B cell (primary cell): ENCODE measurements around the gene SSC4D. TPM values are rescaled to one million over a fixed set of nuclear protein-coding genes. Genes with fewer than 3 reads are reported as not detected.
A peak's percentile ranks its signal among the peaks of the same experiment; 100 is the strongest.

ENCODE experiments used
- ATAC-seq: fragments of 200-7000 bp; cut with Tn5 transposase; one replicate; pipeline ENCODE4 v1.10.0; 2021; ENCODE audit warnings: low read depth, mild to moderate bottlenecking, moderate number of reproducible peaks, moderate library complexity
- CTCF ChIA-PET: fragments of 350-600 bp; sonication (Branson Sonifier 250); formaldehyde crosslinking; loops from one replicate; lab custom pipeline; 2021; ENCODE audit warnings: antibody characterized with exemption, inconsistent platforms; lab: Charles Lee
- POLR2A ChIA-PET: fragments of 350-600 bp; sonication (Branson Sonifier 250); formaldehyde crosslinking; loops from one replicate; lab custom pipeline; 2021; ENCODE audit warnings: antibody characterized with exemption; lab: Charles Lee
- DNase-seq: peaks from one replicate; pipeline ENCODE4 v3.0.0; 2013
- H2AFZ ChIP-seq: 2 replicates; pipeline ENCODE4 v1.6.1; 2012; ENCODE audit warnings: mild to moderate bottlenecking, low read depth, low read length; ENCODE audit not compliant: insufficient read depth, poor library complexity, severe bottlenecking
- H3K27ac ChIP-seq, 2 donors: 1 replicate in 1 of 2; 2 replicates in 1 of 2; pipeline ENCODE4 v1.5.1; 2012 to 2013; ENCODE audit warnings: low read length in 2 of 2, mild to moderate bottlenecking in 2 of 2, moderate library complexity in 1 of 2
- H3K27me3 ChIP-seq, 4 experiments: fragments of 200-600 bp in 1 of 4; sonication (generic) in 1 of 4; replicated peaks in 1 of 4; 1 replicate in 2 of 4; 2 replicates in 2 of 4; pipeline versions ENCODE4 v1.6.1 to v1.7.0; 2013 to 2016; ENCODE audit warnings: low read length in 3 of 4, mild to moderate bottlenecking in 2 of 4, mixed read lengths in 1 of 4, moderate library complexity in 1 of 4; ENCODE audit not compliant: insufficient read depth in 4 of 4, control insufficient read depth in 3 of 4; ENCODE audit errors: control extremely low read depth in 1 of 4
- H3K36me3 ChIP-seq, 2 experiments: replicated peaks in 1 of 2; 1 replicate in 1 of 2; 2 replicates in 1 of 2; pipeline versions ENCODE4 v1.6.1 to v1.7.1; 2013; ENCODE audit warnings: low read length in 1 of 2; ENCODE audit not compliant: insufficient read depth in 2 of 2, control insufficient read depth in 1 of 2; ENCODE audit errors: control extremely low read depth in 1 of 2, extremely low read depth in 1 of 2
- H3K4me1 ChIP-seq, 2 donors: fragments of 200-600 bp in 1 of 2; sonication (generic) in 1 of 2; 1 replicate in 1 of 2; 2 replicates in 1 of 2; pipeline versions ENCODE4 v1.5.1 to v1.6.1; 2013 to 2017; ENCODE audit warnings: low read length in 2 of 2; ENCODE audit not compliant: control insufficient read depth in 2 of 2, insufficient read depth in 2 of 2
- H3K4me2 ChIP-seq: replicated peaks from 2 replicates; pipeline ENCODE3; 2012; ENCODE audit warnings: mild to moderate bottlenecking, low read depth, low read length; ENCODE audit not compliant: poor library complexity, severe bottlenecking
- H3K4me3 ChIP-seq, 5 experiments: fragments of 200-600 bp in 1 of 5; sonication (generic) in 1 of 5; 1 replicate in 3 of 5; 2 replicates in 2 of 5; pipeline versions ENCODE4 v1.5.1 to v1.7.0; 2011 to 2016; ENCODE audit warnings: low read length in 4 of 5, mild to moderate bottlenecking in 4 of 5, low read depth in 2 of 5, control low read depth in 1 of 5, moderate library complexity in 1 of 5; ENCODE audit not compliant: insufficient read depth in 1 of 5; ENCODE audit errors: control extremely low read depth in 1 of 5, extremely low read depth in 1 of 5
- H3K79me2 ChIP-seq: fragments of 200-600 bp; sonication (generic); one replicate; pipeline ENCODE4 v1.6.0; 2016; ENCODE audit warnings: low read length; ENCODE audit not compliant: control insufficient read depth, insufficient read depth
- H3K9ac ChIP-seq: fragments of 200-600 bp; sonication (generic); 2 replicates; pipeline ENCODE4 v1.6.1; 2017; ENCODE audit warnings: mild to moderate bottlenecking, low read length, moderate library complexity
- H3K9me3 ChIP-seq, 3 donors: one replicate each; pipeline versions ENCODE4 v1.6.1 to v1.7.1; 2013; ENCODE audit warnings: low read length in 2 of 3; ENCODE audit not compliant: control insufficient read depth in 2 of 3, insufficient read depth in 1 of 3; ENCODE audit errors: control extremely low read depth in 1 of 3
- H4K20me1 ChIP-seq: 2 replicates; pipeline ENCODE4 v1.6.0; 2012; ENCODE audit warnings: mild to moderate bottlenecking, low read length; ENCODE audit not compliant: insufficient read depth, control insufficient read depth, poor library complexity, severe bottlenecking
- H3K27ac Mint-ChIP-seq: one replicate; pipeline ENCODE4 v1.8.0; 2021; ENCODE audit warnings: mixed read lengths
- H3K27me3 Mint-ChIP-seq: one replicate; pipeline ENCODE4 v1.8.0; 2021; ENCODE audit warnings: mixed read lengths
- H3K4me1 Mint-ChIP-seq: one replicate; pipeline ENCODE4 v1.8.0; 2021; ENCODE audit warnings: mixed read lengths
- H3K4me3 Mint-ChIP-seq: one replicate; pipeline ENCODE4 v1.8.0; 2021; ENCODE audit warnings: mixed read lengths
- H3K9me3 Mint-ChIP-seq: one replicate; pipeline ENCODE4 v1.8.0; 2022; ENCODE audit warnings: mixed read lengths; ENCODE audit not compliant: insufficient read depth
- EZH2 ChIP-seq: IDR thresholded peaks from 2 replicates; pipeline ENCODE4 v1.6.1; 2012; ENCODE audit warnings: borderline replicate concordance, low read depth, mild to moderate bottlenecking, moderate library complexity, low read length; ENCODE audit not compliant: insufficient read depth, poor library complexity, severe bottlenecking
- WGBS: methylation state at CpG from one replicate; pipeline ENCODE4 v1.1.5; 2013; ENCODE audit warnings: missing lambda C conversion rate; ENCODE audit not compliant: insufficient coverage; 5-methylcytosine and 5-hydroxymethylcytosine counted together
- intact Hi-C: fragments of 100-400 bp; cut with micrococcal nuclease; formaldehyde crosslinking; loops from one replicate; pipeline ENCODE4 v1.10.0; 2022
- polyA plus RNA-seq: library from polyadenylated mRNA; depleted of rRNA; stranded (reverse); fragments of >200 nt; gene quantifications from 2 replicates; pipeline ENCODE4 v1.2.3, GENCODE V29; 2012
- total RNA-seq, 2 donors: library from RNA; stranded (reverse); fragments of 120-200 nt in 1 of 2; gene quantifications; 1 replicate in 1 of 2; 2 replicates in 1 of 2; pipeline versions ENCODE4 v1.2.3 to v1.2.4, GENCODE V29; 2013 to 2022
- TF ChIP-seq, protein P1 (sequence below): fragments of 200-600 bp; IDR thresholded peaks from one replicate; pipeline ENCODE4 v1.8.0; 2022; ENCODE audit warnings: antibody characterized with exemption, mild to moderate bottlenecking

Gene SSC4D
- total and polyA plus RNA-seq, 2 donors (not counting 1 experiment from before 2014, with no cell fraction given) = 0.16 TPM; not detected in 1

DNA sequence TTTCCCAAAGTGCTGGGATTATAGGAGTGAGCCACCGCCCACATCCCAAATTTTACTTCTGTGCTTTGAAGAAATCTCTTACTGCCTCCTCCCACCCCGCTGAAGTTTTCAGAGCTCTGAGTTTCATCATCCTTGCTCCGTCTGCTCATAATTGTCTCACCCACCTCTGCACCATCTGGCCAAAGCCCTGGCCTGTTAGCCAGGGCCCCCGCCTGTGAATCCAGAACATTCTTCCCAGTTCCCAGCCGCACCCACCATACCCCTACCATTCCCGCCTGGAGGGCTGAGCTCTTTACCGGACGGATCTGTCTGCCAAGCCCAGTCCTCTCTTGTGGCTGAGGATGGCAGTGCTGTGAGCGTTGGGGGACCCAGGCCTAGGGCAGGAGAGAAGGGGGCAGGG, 14.5 kb downstream of the SSC4D start:
- ChIA-PET POLR2A (no interaction called here), CTCF (interaction anchor here (1.1 to 1.2 kb wide), 2 partner anchors 35 to 81 kb away, joined by 3 to 4 read pairs; no protein-coding TSS in a partner anchor)
- Mint-ChIP-seq H3K27ac (peak overlapping the region; percentile 20), H3K9me3 (no peaks in the 10 kb centered on the region), H3K4me1 (peaks cover 19% of the 10 kb centered on the region), H3K27me3 (no peaks in the 10 kb centered on the region), H3K4me3 (peak overlapping the region; percentile 52)
- no peak overlapping the region for H2AFZ ChIP-seq
- no peaks in the 10 kb centered on the region for H3K79me2 ChIP-seq
- WGBS = 98% methylated on average over 6 of the region's 9 CpGs
- no peaks in the 10 kb centered on the region for H3K27me3 ChIP-seq
- TF ChIP-seq EZH2 = no peak
- TF ChIP-seq, protein P1, sequence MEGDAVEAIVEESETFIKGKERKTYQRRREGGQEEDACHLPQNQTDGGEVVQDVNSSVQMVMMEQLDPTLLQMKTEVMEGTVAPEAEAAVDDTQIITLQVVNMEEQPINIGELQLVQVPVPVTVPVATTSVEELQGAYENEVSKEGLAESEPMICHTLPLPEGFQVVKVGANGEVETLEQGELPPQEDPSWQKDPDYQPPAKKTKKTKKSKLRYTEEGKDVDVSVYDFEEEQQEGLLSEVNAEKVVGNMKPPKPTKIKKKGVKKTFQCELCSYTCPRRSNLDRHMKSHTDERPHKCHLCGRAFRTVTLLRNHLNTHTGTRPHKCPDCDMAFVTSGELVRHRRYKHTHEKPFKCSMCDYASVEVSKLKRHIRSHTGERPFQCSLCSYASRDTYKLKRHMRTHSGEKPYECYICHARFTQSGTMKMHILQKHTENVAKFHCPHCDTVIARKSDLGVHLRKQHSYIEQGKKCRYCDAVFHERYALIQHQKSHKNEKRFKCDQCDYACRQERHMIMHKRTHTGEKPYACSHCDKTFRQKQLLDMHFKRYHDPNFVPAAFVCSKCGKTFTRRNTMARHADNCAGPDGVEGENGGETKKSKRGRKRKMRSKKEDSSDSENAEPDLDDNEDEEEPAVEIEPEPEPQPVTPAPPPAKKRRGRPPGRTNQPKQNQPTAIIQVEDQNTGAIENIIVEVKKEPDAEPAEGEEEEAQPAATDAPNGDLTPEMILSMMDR = no peak
- peaks cover 18 to 24% of the 10 kb centered on the region in 2 donors for H3K4me1 ChIP-seq
- no peaks in the 10 kb centered on the region for H3K9me3 ChIP-seq
- DNase-seq = no peak
- no peak overlapping the region for H3K4me3 ChIP-seq
- no peak overlapping the region for H3K4me2 ChIP-seq
- no peaks in the 10 kb centered on the region for H4K20me1 ChIP-seq
- H3K27ac ChIP-seq = no peak overlapping the region
- intact Hi-C loops = loop anchor here (10.0 kb wide), 1 partner anchor 480 kb away; the partner anchor contains the start of gene POR
- H3K9ac ChIP-seq = no peak overlapping the region
- ATAC-seq = no peak
- no peaks in the 10 kb centered on the region for H3K36me3 ChIP-seq
